ENCODE results near the gene XXYLT1. TPM values are rescaled to one million over a fixed set of nuclear protein-coding genes. Genes with fewer than 3 reads are reported as not detected.

The XXYLT1 gene
- total and polyA plus RNA-seq, 2 of the 4 experiments (the other 2 are of a cell fraction): 14.7 to 18.1 TPM

GRCh38 chr3:195095035-195095703 is 175.8 kb downstream of the XXYLT1 start:
- intact Hi-C loops (cut with micrococcal nuclease): no loop called here
- Histone ChIP-seq H3K18ac (ENCODE audit: low read depth, low read length) (no peak overlapping the region), H3K4me2 (ENCODE audit: low read depth, low read length) (no peak overlapping the region), H3K4ac (ENCODE audit: low read depth, low read length) (no peak overlapping the region), H3K23ac (ENCODE audit: low read depth, low read length) (no peak overlapping the region), H3K79me1 (ENCODE audit: low read depth in 1 of 2, low read length in 2 of 2) (peaks cover 4 to 9% of the 10 kb centered on the region in 2 experiments; a peak in 2 of 4 replicates), H4K20me1 (ENCODE audit: insufficient read depth, low read length) (no peaks in the 10 kb centered on the region), H3K9me3 (ENCODE audit: control insufficient read depth, insufficient read depth, low read length) (no peaks in the 10 kb centered on the region), H2BK5ac (ENCODE audit: low read depth, low read length, poor library complexity, severe bottlenecking) (no peak overlapping the region), H2AK5ac (ENCODE audit: low read depth, low read length) (no peak overlapping the region), H3K56ac (ENCODE audit: extremely low read depth, insufficient read depth, low read length) (no peak overlapping the region), H2BK15ac (ENCODE audit: low read depth, low read length) (no peak overlapping the region; the same call in 2 of the 3 replicates), H2BK120ac (ENCODE audit: low read depth, low read length) (no peak overlapping the region), H2AK9ac (replicated peaks; ENCODE audit: low read depth, low read length, poor library complexity) (no peak overlapping the region), H3K4me1 (ENCODE audit: control insufficient read depth, insufficient read depth, low read length) (no peaks in the 10 kb centered on the region; the same call in 1 of the 2 replicates), H4K5ac (ENCODE audit: low read depth, low read length) (no peak overlapping the region), H3K36me3 (ENCODE audit: control insufficient read depth, insufficient read depth, low read length) (no peaks in the 10 kb centered on the region), H4K8ac (ENCODE audit: low read depth in 2 of 2, low read length in 2 of 2) (no peak overlapping the region), H4K91ac (ENCODE audit: insufficient read depth, low read depth, low read length) (no peak overlapping the region), H3K4me3 (ENCODE audit: insufficient read depth, low read depth, low read length) (no peak overlapping the region), H3K27ac (ENCODE audit: insufficient read depth, low read length) (no peak overlapping the region), H2BK20ac (ENCODE audit: low read depth, low read length) (no peak overlapping the region), H3K9me1 (ENCODE audit: insufficient read depth, low read length) (peaks cover 20% of the 10 kb centered on the region), H3K14ac (replicated peaks; ENCODE audit: low read depth, low read length) (no peak overlapping the region), H3K27me3 (ENCODE audit: control insufficient read depth, insufficient read depth, low read length) (no peaks in the 10 kb centered on the region), H2AFZ (replicated peaks; ENCODE audit: low read length, poor library complexity) (no peak overlapping the region), H3K9ac (ENCODE audit: low read depth, low read length) (no peak overlapping the region)
- ChIA-PET POLR2A (ENCODE audit: unreplicated experiment) (no interaction called here), CTCF (no interaction called here)
- dilution Hi-C loops (cut with HindIII; ENCODE audit: low sequenced_read_pairs, unreplicated experiment): no loop called here
- no peak for TF ChIP-seq RFX5 (IDR thresholded peaks at IDR 0.05; ENCODE audit: low read depth, low read length)
- no peak for TF ChIP-seq CEBPB (IDR thresholded peaks at IDR 0.05; ENCODE audit: low read depth, low read length)
- TF ChIP-seq CHD1 (IDR thresholded peaks at IDR 0.05; ENCODE audit: low read depth, low read length): no peak
- TF ChIP-seq POLR2A (IDR thresholded peaks at IDR 0.05; ENCODE audit: low read depth, low read length): no peak
- no peak for TF ChIP-seq MAFK (IDR thresholded peaks at IDR 0.05; ENCODE audit: low read depth, low read length)
- TF ChIP-seq MXI1 (IDR thresholded peaks at IDR 0.05; ENCODE audit: borderline replicate concordance, low read depth, low read length): no peak
- TF ChIP-seq, protein P1, sequence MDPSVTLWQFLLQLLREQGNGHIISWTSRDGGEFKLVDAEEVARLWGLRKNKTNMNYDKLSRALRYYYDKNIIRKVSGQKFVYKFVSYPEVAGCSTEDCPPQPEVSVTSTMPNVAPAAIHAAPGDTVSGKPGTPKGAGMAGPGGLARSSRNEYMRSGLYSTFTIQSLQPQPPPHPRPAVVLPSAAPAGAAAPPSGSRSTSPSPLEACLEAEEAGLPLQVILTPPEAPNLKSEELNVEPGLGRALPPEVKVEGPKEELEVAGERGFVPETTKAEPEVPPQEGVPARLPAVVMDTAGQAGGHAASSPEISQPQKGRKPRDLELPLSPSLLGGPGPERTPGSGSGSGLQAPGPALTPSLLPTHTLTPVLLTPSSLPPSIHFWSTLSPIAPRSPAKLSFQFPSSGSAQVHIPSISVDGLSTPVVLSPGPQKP (IDR thresholded peaks at IDR 0.05; ENCODE audit: borderline replicate concordance, low read depth, low read length): no peak
- TF ChIP-seq, protein P2, sequence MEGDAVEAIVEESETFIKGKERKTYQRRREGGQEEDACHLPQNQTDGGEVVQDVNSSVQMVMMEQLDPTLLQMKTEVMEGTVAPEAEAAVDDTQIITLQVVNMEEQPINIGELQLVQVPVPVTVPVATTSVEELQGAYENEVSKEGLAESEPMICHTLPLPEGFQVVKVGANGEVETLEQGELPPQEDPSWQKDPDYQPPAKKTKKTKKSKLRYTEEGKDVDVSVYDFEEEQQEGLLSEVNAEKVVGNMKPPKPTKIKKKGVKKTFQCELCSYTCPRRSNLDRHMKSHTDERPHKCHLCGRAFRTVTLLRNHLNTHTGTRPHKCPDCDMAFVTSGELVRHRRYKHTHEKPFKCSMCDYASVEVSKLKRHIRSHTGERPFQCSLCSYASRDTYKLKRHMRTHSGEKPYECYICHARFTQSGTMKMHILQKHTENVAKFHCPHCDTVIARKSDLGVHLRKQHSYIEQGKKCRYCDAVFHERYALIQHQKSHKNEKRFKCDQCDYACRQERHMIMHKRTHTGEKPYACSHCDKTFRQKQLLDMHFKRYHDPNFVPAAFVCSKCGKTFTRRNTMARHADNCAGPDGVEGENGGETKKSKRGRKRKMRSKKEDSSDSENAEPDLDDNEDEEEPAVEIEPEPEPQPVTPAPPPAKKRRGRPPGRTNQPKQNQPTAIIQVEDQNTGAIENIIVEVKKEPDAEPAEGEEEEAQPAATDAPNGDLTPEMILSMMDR (conservative IDR thresholded peaks at IDR 0.05; ENCODE audit: low read depth, low read length): no peak
- no peak for TF ChIP-seq RCOR1 (IDR thresholded peaks at IDR 0.05; ENCODE audit: insufficient replicate concordance, low read length)
- no peak for TF ChIP-seq BHLHE40 (IDR thresholded peaks at IDR 0.05; ENCODE audit: low read depth, low read length)
- TF ChIP-seq RAD21 (IDR thresholded peaks at IDR 0.05; ENCODE audit: low read length): no peak
- TF ChIP-seq, protein P3, sequence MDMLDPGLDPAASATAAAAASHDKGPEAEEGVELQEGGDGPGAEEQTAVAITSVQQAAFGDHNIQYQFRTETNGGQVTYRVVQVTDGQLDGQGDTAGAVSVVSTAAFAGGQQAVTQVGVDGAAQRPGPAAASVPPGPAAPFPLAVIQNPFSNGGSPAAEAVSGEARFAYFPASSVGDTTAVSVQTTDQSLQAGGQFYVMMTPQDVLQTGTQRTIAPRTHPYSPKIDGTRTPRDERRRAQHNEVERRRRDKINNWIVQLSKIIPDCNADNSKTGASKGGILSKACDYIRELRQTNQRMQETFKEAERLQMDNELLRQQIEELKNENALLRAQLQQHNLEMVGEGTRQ (IDR thresholded peaks at IDR 0.05; ENCODE audit: low read depth, low read length): no peak
- no peak for TF ChIP-seq MAZ (IDR thresholded peaks at IDR 0.05; ENCODE audit: borderline replicate concordance, low read depth, low read length)
- no peak for TF ChIP-seq NFE2L2 (IDR thresholded peaks at IDR 0.05; ENCODE audit: low read depth, low read length)
- no peak for TF ChIP-seq SMC3 (IDR thresholded peaks at IDR 0.05; ENCODE audit: low read depth, low read length)
- TF ChIP-seq FOS (IDR thresholded peaks at IDR 0.05; ENCODE audit: low read depth, low read length): no peak
- WGBS, 2 experiments (ENCODE audit: extremely low coverage in 2 of 2, insufficient read length in 1 of 2): 67% methylated on average over 2 of the region's 19 CpGs; no CpG with 5 or more reads in 1 of the 2 experiments
- in situ Hi-C loops (cut with MboI; ENCODE audit: low sequenced_read_pairs): no loop called here
- ATAC-seq (ENCODE audit: low read depth) (no peak), DNase-seq (no peak)
- no TSS peak for BruUV-seq (replicated peaks)

Measured in IMR-90 (cell line).